GM23248 (cell line): Measurements from ENCODE around the gene L3MBTL4. TPM values are rescaled to one million over a fixed set of nuclear protein-coding genes. Genes with fewer than 3 reads are reported as not detected.
"Not testable (repeated sequence)": the region's sequence is repeated elsewhere in the genome, so short reads cannot be mapped to it uniquely, and the experiment has no call there.

Experiments used
- DNase-seq: peaks from one replicate; pipeline ENCODE4 v3.0.0-alpha.2; 2015
- H2AFZ ChIP-seq: fragments of 200-600 bp; sonication (generic); 2 replicates; pipeline ENCODE4 v1.6.1; 2016; ENCODE audit warnings: antibody characterized with exemption
- H3F3A ChIP-seq: fragments of 200-600 bp; sonication (generic); 2 replicates; pipeline ENCODE4 v1.6.1; 2016; ENCODE audit warnings: mild to moderate bottlenecking, antibody characterized with exemption, mixed run types; ENCODE audit not compliant: insufficient read depth
- H3K27ac ChIP-seq: fragments of 200-600 bp; sonication (generic); 2 replicates; pipeline ENCODE4 v1.5.1; 2016; ENCODE audit warnings: mild to moderate bottlenecking
- H3K27me3 ChIP-seq: fragments of 200-600 bp; sonication (generic); replicated peaks from 2 replicates; pipeline ENCODE4 v1.6.1; 2016; ENCODE audit warnings: mild to moderate bottlenecking; ENCODE audit not compliant: insufficient read depth
- H3K36me3 ChIP-seq: fragments of 200-600 bp; sonication (generic); 2 replicates; pipeline ENCODE4 v1.6.1; 2016; ENCODE audit warnings: low read depth, mild to moderate bottlenecking
- H3K4me1 ChIP-seq: fragments of 200-600 bp; sonication (generic); 2 replicates; pipeline ENCODE4 v1.6.1; 2016; ENCODE audit warnings: mild to moderate bottlenecking; ENCODE audit not compliant: insufficient read depth
- H3K4me2 ChIP-seq: fragments of 200-600 bp; sonication (generic); one replicate; pipeline ENCODE4 v1.6.1; 2016; ENCODE audit warnings: mild to moderate bottlenecking; ENCODE audit not compliant: unreplicated experiment
- H3K4me3 ChIP-seq: fragments of 200-600 bp; sonication (generic); 2 replicates; pipeline ENCODE4 v1.5.1; 2016; ENCODE audit warnings: mild to moderate bottlenecking
- H3K79me2 ChIP-seq: fragments of 200-600 bp; sonication (generic); 2 replicates; pipeline ENCODE4 v1.6.1; 2016; ENCODE audit warnings: mild to moderate bottlenecking; ENCODE audit not compliant: insufficient read depth
- H3K9ac ChIP-seq: fragments of 200-600 bp; sonication (generic); 2 replicates; pipeline ENCODE4 v1.6.1; 2016; ENCODE audit warnings: mild to moderate bottlenecking
- H3K9me2 ChIP-seq: fragments of 200-600 bp; sonication (generic); 2 replicates; pipeline ENCODE4 v1.6.1; 2016; ENCODE audit warnings: mixed run types, mild to moderate bottlenecking, moderate library complexity; ENCODE audit not compliant: insufficient read depth
- H3K9me3 ChIP-seq: fragments of 200-600 bp; sonication (generic); one replicate; pipeline ENCODE4 v1.6.1; 2017; ENCODE audit warnings: low read depth
- H4K20me1 ChIP-seq: fragments of 200-600 bp; sonication (generic); 2 replicates; pipeline ENCODE4 v1.6.0; 2016; ENCODE audit not compliant: insufficient read depth
- EZH2 ChIP-seq: fragments of 200-600 bp; sonication (generic); IDR thresholded peaks from 2 replicates; pipeline ENCODE4 v1.6.1; 2018; ENCODE audit warnings: antibody characterized with exemption, mild to moderate bottlenecking; ENCODE audit not compliant: insufficient read depth, poor library complexity, severe bottlenecking
- EZH2phosphoT487 ChIP-seq: fragments of 200-600 bp; sonication (generic); IDR thresholded peaks from 2 replicates; pipeline ENCODE4 v1.6.1; 2018; ENCODE audit warnings: antibody characterized with exemption, moderate library complexity, mild to moderate bottlenecking, low read depth; ENCODE audit not compliant: insufficient read depth
- WGBS, 2 experiments: methylation state at CpG; one replicate each; pipeline ENCODE4 v1.1.6; 2015 to 2017; ENCODE audit warnings: low lambda C conversion rate in 2 of 2, low coverage in 1 of 2; ENCODE audit errors: missing lambda C conversion rate in 2 of 2; 5-methylcytosine and 5-hydroxymethylcytosine counted together
- in situ Hi-C: fragments of 300-500 bp; cut with MboI; formaldehyde crosslinking; loops from 2 replicates; pipeline ENCODE4 v1.15.0; 2020
- polyA plus RNA-seq: library from polyadenylated mRNA; unstranded; fragments of >200 nt; fragmentation: Nextera tagmentation; extraction: Ambion mirVana; gene quantifications from 2 replicates; pipeline ENCODE4 v1.2.1, GENCODE V29; 2016
- total RNA-seq: library from RNA; depleted of rRNA; stranded (reverse); fragments of >200 nt; shearing (Covaris generic); gene quantifications from 2 replicates; pipeline ENCODE4 v1.2.3, GENCODE V29; 2014

Gene L3MBTL4
- total and polyA plus RNA-seq, 2 experiments from 2014 or later, result not detected

DNA sequence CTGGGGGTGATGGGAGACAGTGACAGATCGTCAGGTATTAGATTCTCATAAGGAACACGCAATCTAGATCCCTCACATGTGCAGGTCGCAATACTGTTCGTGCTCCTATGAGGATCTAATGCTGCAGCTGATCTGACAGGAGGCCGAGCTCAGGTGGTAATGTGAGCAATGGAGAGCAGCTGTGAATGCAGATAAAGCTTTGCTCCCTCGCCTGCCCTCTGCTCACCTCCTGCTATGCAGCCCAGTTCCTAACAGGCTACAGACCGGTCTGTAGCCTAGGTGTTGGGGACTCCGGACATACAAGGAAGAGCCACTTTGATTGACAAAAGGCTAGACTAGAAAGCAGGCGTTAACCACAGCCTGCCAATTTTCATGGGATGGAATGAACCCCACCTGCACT lies 335.8 kb downstream of the L3MBTL4 start:
- H3K9me3 ChIP-seq, result no peaks in the 10 kb centered on the region
- no peak overlapping the region for H3K4me3 ChIP-seq
- H3K4me1 ChIP-seq, result no peaks in the 10 kb centered on the region
- DNase-seq, result no peak
- no peak overlapping the region for H3K4me2 ChIP-seq
- in situ Hi-C loops, result no loop called here
- no peaks in the 10 kb centered on the region for H3K36me3 ChIP-seq
- no peaks in the 10 kb centered on the region for H3K27me3 ChIP-seq
- TF ChIP-seq EZH2phosphoT487 (no peak), EZH2 (no peak)
- no peak overlapping the region for H2AFZ ChIP-seq
- H3K9me2 ChIP-seq, result no peaks in the 10 kb centered on the region
- no peak overlapping the region for H3K9ac ChIP-seq
- no peak overlapping the region for H3K27ac ChIP-seq
- H4K20me1 ChIP-seq, result no peaks in the 10 kb centered on the region
- WGBS, 2 experiments, result 70 to 72% methylated on average over 9 of the region's 9 CpGs
- no peaks in the 10 kb centered on the region for H3F3A ChIP-seq
- H3K79me2 ChIP-seq, result no peaks in the 10 kb centered on the region

DNA sequence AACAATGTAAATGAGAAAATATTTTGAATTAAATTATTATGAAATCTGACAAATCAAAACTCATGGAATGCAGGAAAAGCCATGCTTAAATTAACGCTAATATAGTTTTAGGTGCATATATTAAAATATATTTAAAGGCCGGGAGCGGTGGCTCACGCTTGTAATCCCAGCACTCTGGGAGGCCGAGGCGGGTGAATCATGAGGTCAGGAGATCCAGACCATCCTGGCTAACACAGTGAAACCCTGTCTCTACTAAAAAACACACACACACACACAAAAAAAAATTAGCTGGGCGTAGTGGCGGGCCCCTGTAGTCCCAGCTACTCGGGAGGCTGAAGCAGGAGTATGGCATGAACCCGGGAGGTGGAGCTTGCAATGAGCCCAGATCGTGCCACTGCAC lies 342.3 kb downstream of the L3MBTL4 start:
- H3K4me1 ChIP-seq, H3K9ac ChIP-seq, H3K79me2 ChIP-seq, H3K27ac ChIP-seq, H2AFZ ChIP-seq, H3K36me3 ChIP-seq, DNase-seq, in situ Hi-C loops, H3F3A ChIP-seq, H4K20me1 ChIP-seq, H3K9me2 ChIP-seq, H3K27me3 ChIP-seq, H3K4me3 ChIP-seq, H3K9me3 ChIP-seq, H3K4me2 ChIP-seq: not testable (repeated sequence)
- 89 to 94% methylated on average over 10 to 11 of the region's 11 CpGs for WGBS, 2 experiments

DNA sequence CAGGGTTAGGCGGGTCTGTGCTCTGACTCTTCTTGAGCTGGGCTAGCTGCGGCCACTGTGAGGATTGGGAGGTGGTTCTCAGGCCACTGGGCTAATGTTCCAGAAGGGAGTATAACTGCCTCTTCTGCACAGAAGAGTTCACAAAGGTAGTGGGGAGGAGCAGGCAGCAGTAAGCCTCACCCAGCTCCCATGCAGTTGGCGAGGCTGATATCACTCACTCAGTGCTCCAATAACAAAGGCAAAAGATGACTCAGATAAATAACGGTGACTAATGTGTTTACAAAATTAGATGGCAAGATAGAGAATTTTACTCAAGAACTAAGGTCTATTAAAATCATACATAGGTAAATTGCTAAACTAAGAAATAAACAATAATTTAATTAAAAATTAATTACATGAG lies 345.2 kb downstream of the L3MBTL4 start:
- TF ChIP-seq EZH2phosphoT487, result no peak
- no peak for TF ChIP-seq EZH2
- Histone ChIP-seq H2AFZ (no peak overlapping the region), H3K4me2 (no peak overlapping the region), H3K27ac (no peak overlapping the region), H3K9me3 (no peaks in the 10 kb centered on the region), H3K4me1 (no peaks in the 10 kb centered on the region), H3K27me3 (no peaks in the 10 kb centered on the region), H3K79me2 (no peaks in the 10 kb centered on the region), H3F3A (no peaks in the 10 kb centered on the region), H3K4me3 (no peak overlapping the region), H3K9ac (no peak overlapping the region), H3K36me3 (no peaks in the 10 kb centered on the region), H4K20me1 (no peaks in the 10 kb centered on the region), H3K9me2 (no peaks in the 10 kb centered on the region)
- 77 to 81% methylated on average over 4 of the region's 4 CpGs for WGBS, 2 experiments
- DNase-seq, result no peak
- in situ Hi-C loops, result no loop called here

DNA sequence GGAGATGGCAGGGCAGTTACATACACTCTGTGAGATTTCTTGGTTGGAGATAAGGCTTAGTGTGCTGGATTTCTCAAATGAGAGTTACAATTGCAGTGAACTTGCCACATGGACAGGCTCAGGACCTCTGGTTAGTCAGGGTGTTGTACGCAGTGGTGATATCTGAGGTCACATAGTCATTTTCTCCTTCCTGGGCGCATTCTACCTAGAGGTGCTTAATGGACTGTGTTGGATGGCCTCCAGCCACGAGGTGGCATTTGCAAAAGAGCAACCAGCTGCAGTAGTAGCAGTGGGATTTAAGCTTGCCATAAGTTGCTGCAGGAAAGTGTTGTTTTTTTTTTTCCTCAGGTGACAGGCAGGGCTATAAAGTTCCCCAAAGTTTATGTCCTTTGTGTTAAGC lies 345.6 kb downstream of the L3MBTL4 start:
- WGBS, 2 experiments, result 52 to 57% methylated on average over 3 of the region's 3 CpGs
- H3K36me3 ChIP-seq, result no peaks in the 10 kb centered on the region
- in situ Hi-C loops, result no loop called here
- H3K9ac ChIP-seq, result no peak overlapping the region
- no peaks in the 10 kb centered on the region for H3K9me3 ChIP-seq
- H4K20me1 ChIP-seq, result no peaks in the 10 kb centered on the region
- TF ChIP-seq EZH2 (no peak), EZH2phosphoT487 (no peak)
- H3K4me1 ChIP-seq, result no peaks in the 10 kb centered on the region
- no peaks in the 10 kb centered on the region for H3K79me2 ChIP-seq
- H3K9me2 ChIP-seq, result no peaks in the 10 kb centered on the region
- no peak overlapping the region for H3K4me2 ChIP-seq
- no peak overlapping the region for H3K27ac ChIP-seq
- DNase-seq, result no peak
- H3K4me3 ChIP-seq, result no peak overlapping the region
- H3F3A ChIP-seq, result no peaks in the 10 kb centered on the region
- no peak overlapping the region for H2AFZ ChIP-seq
- no peaks in the 10 kb centered on the region for H3K27me3 ChIP-seq

DNA sequence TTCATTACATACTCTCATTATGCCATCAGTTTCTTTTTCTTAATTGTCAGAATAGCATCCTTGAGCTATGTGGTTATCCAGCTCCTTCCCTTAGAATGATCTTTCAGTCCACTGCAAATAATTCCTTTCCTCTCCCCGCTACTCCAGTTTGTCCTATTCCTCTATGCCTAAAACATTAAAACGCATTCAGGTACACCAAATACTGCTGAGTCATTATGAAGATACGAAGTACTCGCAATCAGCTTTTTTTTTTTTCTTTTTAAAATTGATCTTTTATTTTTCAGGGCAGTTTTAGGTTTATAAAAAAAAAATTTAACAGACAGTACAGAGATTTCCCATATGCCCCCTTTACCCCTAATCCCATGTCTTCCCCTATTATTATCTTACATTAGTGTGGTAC lies 354.6 kb downstream of the L3MBTL4 start:
- Histone ChIP-seq H3K9me3 (no peaks in the 10 kb centered on the region), H3K4me1 (peaks cover 46% of the 10 kb centered on the region), H3F3A (peaks cover 34% of the 10 kb centered on the region), H3K27ac (no peak overlapping the region), H3K79me2 (no peaks in the 10 kb centered on the region), H2AFZ (no peak overlapping the region), H3K36me3 (no peaks in the 10 kb centered on the region), H3K9ac (no peak overlapping the region), H3K27me3 (no peaks in the 10 kb centered on the region), H3K4me2 (no peak overlapping the region), H3K9me2 (no peaks in the 10 kb centered on the region), H3K4me3 (no peak overlapping the region), H4K20me1 (no peaks in the 10 kb centered on the region)
- in situ Hi-C loops, result no loop called here
- TF ChIP-seq EZH2phosphoT487 (no peak), EZH2 (no peak)
- no peak for DNase-seq
- WGBS, 2 experiments, result 94% methylated on average over 4 of the region's 4 CpGs
